ENCODE results near the gene CNPY2.

CNPY2 gene

GRCh38 chr12:56299853-56300643 is 15.7 kb downstream of the CNPY2 start, which contains the start of gene CS:
Gene CS, minus strand, starts transcription at chr12:56300330. Its CDS starts 129 bp downstream, at chr12:56300201.
- H3K4me1 ChIP-seq (ENCODE audit: control insufficient read depth in 1 of 2, insufficient read depth in 2 of 2, low read length in 2 of 2): peaks cover 4% of the 10 kb centered on the region in 2 experiments
- peak within 1 kb of the TSS; percentile 69 for H2AK5ac ChIP-seq (ENCODE audit: low read length)
- peak within 1 kb of the TSS; percentile 89 for H3K4me2 ChIP-seq (ENCODE audit: low read length)
- peak within 1 kb of the TSS; percentile 7 for H2BK5ac ChIP-seq (ENCODE audit: low read depth, low read length, poor library complexity)
- no CpG with 5 or more reads among the region's 63 CpGs for WGBS (ENCODE audit: extremely low coverage, insufficient coverage, insufficient read length)
- H4K91ac ChIP-seq (ENCODE audit: low read depth, low read length): peak within 1 kb of the TSS; percentile 83
- H3K4ac ChIP-seq (ENCODE audit: low read depth, low read length): peak within 1 kb of the TSS; percentile 71
- no peak within 1 kb of the TSS for H3K23ac ChIP-seq (ENCODE audit: low read length)
- peak within 1 kb of the TSS; percentile 88 for H2BK120ac ChIP-seq (ENCODE audit: insufficient read depth, low read length, poor library complexity)
- H3K79me2 ChIP-seq (ENCODE audit: control insufficient read depth, insufficient read depth, low read length, poor library complexity): peaks cover 9% of the 10 kb centered on the region
- peak within 1 kb of the TSS; percentile 75 for H3K14ac ChIP-seq (ENCODE audit: low read length)
- peak within 1 kb of the TSS; percentile 88 for H3K9ac ChIP-seq (ENCODE audit: low read length)
- peak within 1 kb of the TSS; percentile 67 for H2AFZ ChIP-seq (ENCODE audit: insufficient read depth, low read length, poor library complexity)
- peak; percentile 99 for DNase-seq
- peak within 1 kb of the TSS; percentile 100 for H3K4me3 ChIP-seq (ENCODE audit: low read depth, low read length)
- H3K27me3 ChIP-seq (ENCODE audit: insufficient read depth, low read length): no peaks in the 10 kb centered on the region
- H3K9me3 ChIP-seq (ENCODE audit: insufficient read depth, low read depth, low read length): no peaks in the 10 kb centered on the region
- H4K12ac ChIP-seq (ENCODE audit: low read depth, low read length): peak within 1 kb of the TSS; percentile 39
- peak within 1 kb of the TSS; percentile 80 for H4K8ac ChIP-seq (ENCODE audit: low read depth, low read length)
- H3K79me1 ChIP-seq (ENCODE audit: low read length): peaks cover 8% of the 10 kb centered on the region
- no peak within 1 kb of the TSS for H2BK12ac ChIP-seq (ENCODE audit: low read length)
- H3K27ac ChIP-seq (ENCODE audit: low read depth, low read length): peak within 1 kb of the TSS; percentile 70
- peak within 1 kb of the TSS; percentile 89 for H3K18ac ChIP-seq (ENCODE audit: low read length)
- H3K36me3 ChIP-seq (ENCODE audit: control insufficient read depth in 1 of 2, insufficient read depth in 2 of 2, low read length in 2 of 2): peaks cover 11 to 14% of the 10 kb centered on the region in 2 experiments

DNA sequence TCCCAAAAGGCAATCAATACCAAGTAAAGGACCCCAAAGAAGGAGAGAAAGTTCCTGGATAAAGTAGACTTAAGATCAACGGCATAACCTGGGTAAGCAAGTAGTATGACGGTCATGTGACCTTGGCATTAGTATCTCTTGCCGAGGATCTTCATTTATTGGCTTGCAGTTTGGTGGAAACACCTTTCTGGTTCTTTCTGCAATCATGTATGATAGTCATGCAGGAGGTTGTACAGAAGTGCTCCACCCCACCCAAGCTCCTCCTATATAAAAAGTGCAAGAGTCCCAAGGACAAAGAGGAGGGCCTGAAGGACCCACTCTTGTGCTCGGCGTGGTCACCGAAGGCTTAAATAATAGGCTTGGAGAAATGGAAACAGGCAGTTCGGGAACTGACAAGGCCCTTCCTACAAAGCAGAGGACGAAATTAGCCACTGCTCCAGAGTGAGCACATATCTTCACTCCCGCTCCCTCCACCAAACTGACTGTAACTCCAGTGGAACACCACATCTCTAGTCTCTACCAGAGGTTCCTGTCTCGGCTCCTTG is 16.4 kb downstream of the CNPY2 start:
- Histone ChIP-seq H2AK5ac (ENCODE audit: low read length) (peak overlapping the region; percentile 69), H3K23ac (ENCODE audit: low read length) (no peak overlapping the region), H3K36me3 (ENCODE audit: control insufficient read depth in 1 of 2, insufficient read depth in 2 of 2, low read length in 2 of 2) (peaks cover 10 to 14% of the 10 kb centered on the region in 2 experiments), H2BK5ac (ENCODE audit: low read depth, low read length, poor library complexity) (peak overlapping the region; percentile 5), H3K4me3 (ENCODE audit: low read depth, low read length) (peak overlapping the region; percentile 100), H3K79me1 (ENCODE audit: low read length) (peaks cover 8% of the 10 kb centered on the region), H2AFZ (ENCODE audit: insufficient read depth, low read length, poor library complexity) (peak overlapping the region; percentile 67), H3K4me2 (ENCODE audit: low read length) (peak overlapping the region; percentile 89), H3K27me3 (ENCODE audit: insufficient read depth, low read length) (no peaks in the 10 kb centered on the region), H2BK120ac (ENCODE audit: insufficient read depth, low read length, poor library complexity) (peak overlapping the region; percentile 88), H3K9ac (ENCODE audit: low read length) (peak overlapping the region; percentile 88), H3K14ac (ENCODE audit: low read length) (peak overlapping the region; percentile 75), H3K18ac (ENCODE audit: low read length) (peak overlapping the region; percentile 89), H3K4ac (ENCODE audit: low read depth, low read length) (peak overlapping the region; percentile 71), H4K91ac (ENCODE audit: low read depth, low read length) (peak overlapping the region; percentile 83), H3K4me1 (ENCODE audit: control insufficient read depth in 1 of 2, insufficient read depth in 2 of 2, low read length in 2 of 2) (peaks cover 4% of the 10 kb centered on the region in 2 experiments), H3K9me3 (ENCODE audit: insufficient read depth, low read depth, low read length) (no peaks in the 10 kb centered on the region), H4K12ac (ENCODE audit: low read depth, low read length) (peak overlapping the region; percentile 39), H4K8ac (ENCODE audit: low read depth, low read length) (peak overlapping the region; percentile 74), H2BK12ac (ENCODE audit: low read length) (no peak overlapping the region), H3K27ac (ENCODE audit: low read depth, low read length) (peak overlapping the region; percentile 70), H3K79me2 (ENCODE audit: control insufficient read depth, insufficient read depth, low read length, poor library complexity) (peaks cover 9% of the 10 kb centered on the region)
- DNase-seq: peak in 1 of 2 donors; percentile 16
- WGBS (ENCODE audit: extremely low coverage, insufficient coverage, insufficient read length): no CpG with 5 or more reads among the region's 10 CpGs

- WGBS (ENCODE audit: extremely low coverage, insufficient coverage, insufficient read length): no CpG with 5 or more reads among the region's 5 CpGs
Measured at GRCh38 chr12:56298828-56299227, 17.0 kb downstream of the CNPY2 start.

DNA sequence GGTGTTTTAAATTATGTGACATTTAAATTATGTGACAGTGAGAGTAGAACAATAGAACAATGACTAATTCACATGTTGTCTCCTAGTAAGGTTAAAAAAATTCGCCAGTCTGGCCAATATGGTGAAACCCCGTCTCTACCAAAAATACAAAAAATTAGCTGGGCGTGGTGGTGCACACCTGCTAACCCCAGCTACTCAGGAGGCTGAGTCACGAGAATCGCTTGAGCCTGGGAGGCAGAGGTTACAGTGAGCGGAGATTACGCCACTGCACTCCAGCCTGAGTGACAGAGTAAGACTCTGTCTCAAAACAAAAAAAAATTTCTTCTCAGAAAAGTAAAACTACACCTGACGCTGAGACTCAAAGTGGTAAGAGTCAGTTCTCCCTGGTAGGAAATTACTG is 18.4 kb downstream of the CNPY2 start:
- no peak overlapping the region for H3K27ac ChIP-seq (ENCODE audit: low read depth, low read length)

More at GRCh38 chr12:56298828-56299227, 17.0 kb downstream of the CNPY2 start:
- Histone ChIP-seq H3K79me2 (ENCODE audit: control insufficient read depth, insufficient read depth, low read length, poor library complexity) (peaks cover 9% of the 10 kb centered on the region), H4K91ac (ENCODE audit: low read depth, low read length) (no peak overlapping the region), H2BK12ac (ENCODE audit: low read length) (no peak overlapping the region), H2BK120ac (ENCODE audit: insufficient read depth, low read length, poor library complexity) (no peak overlapping the region), H3K14ac (ENCODE audit: low read length) (no peak overlapping the region), H3K9ac (ENCODE audit: low read length) (no peak overlapping the region), H3K4me3 (ENCODE audit: low read depth, low read length) (no peak overlapping the region), H3K79me1 (ENCODE audit: low read length) (peaks cover 8% of the 10 kb centered on the region), H3K4me2 (ENCODE audit: low read length) (peak overlapping the region; percentile 89), H2AFZ (ENCODE audit: insufficient read depth, low read length, poor library complexity) (no peak overlapping the region), H3K23ac (ENCODE audit: low read length) (no peak overlapping the region), H3K18ac (ENCODE audit: low read length) (no peak overlapping the region), H3K27me3 (ENCODE audit: insufficient read depth, low read length) (no peaks in the 10 kb centered on the region), H3K4me1 (ENCODE audit: control insufficient read depth in 1 of 2, insufficient read depth in 2 of 2, low read length in 2 of 2) (peaks cover 4% of the 10 kb centered on the region in 2 experiments), H4K8ac (ENCODE audit: low read depth, low read length) (no peak overlapping the region), H3K36me3 (ENCODE audit: control insufficient read depth in 1 of 2, insufficient read depth in 2 of 2, low read length in 2 of 2) (peaks cover 7 to 12% of the 10 kb centered on the region in 2 experiments), H2BK5ac (ENCODE audit: low read depth, low read length, poor library complexity) (no peak overlapping the region), H3K27ac (ENCODE audit: low read depth, low read length) (no peak overlapping the region), H3K9me3 (ENCODE audit: insufficient read depth, low read depth, low read length) (no peaks in the 10 kb centered on the region), H3K4ac (ENCODE audit: low read depth, low read length) (peak overlapping the region; percentile 82), H2AK5ac (ENCODE audit: low read length) (no peak overlapping the region), H4K12ac (ENCODE audit: low read depth, low read length) (no peak overlapping the region)
- no peak for DNase-seq

More for the DNA sequence above, 18.4 kb downstream of the CNPY2 start:
- peak; percentile 84 to 92 for DNase-seq
- Histone ChIP-seq H3K9ac (ENCODE audit: low read length) (no peak overlapping the region), H3K36me3 (ENCODE audit: control insufficient read depth in 1 of 2, insufficient read depth in 2 of 2, low read length in 2 of 2) (peaks cover 5 to 13% of the 10 kb centered on the region in 2 experiments), H3K79me2 (ENCODE audit: control insufficient read depth, insufficient read depth, low read length, poor library complexity) (peaks cover 9% of the 10 kb centered on the region), H3K79me1 (ENCODE audit: low read length) (peaks cover 8% of the 10 kb centered on the region), H4K91ac (ENCODE audit: low read depth, low read length) (no peak overlapping the region), H3K23ac (ENCODE audit: low read length) (no peak overlapping the region), H2AK5ac (ENCODE audit: low read length) (no peak overlapping the region), H3K4me1 (ENCODE audit: control insufficient read depth in 1 of 2, insufficient read depth in 2 of 2, low read length in 2 of 2) (peaks cover 4% of the 10 kb centered on the region in 2 experiments), H2BK12ac (ENCODE audit: low read length) (no peak overlapping the region), H2BK120ac (ENCODE audit: insufficient read depth, low read length, poor library complexity) (no peak overlapping the region), H3K18ac (ENCODE audit: low read length) (no peak overlapping the region), H2AFZ (ENCODE audit: insufficient read depth, low read length, poor library complexity) (no peak overlapping the region), H3K9me3 (ENCODE audit: insufficient read depth, low read depth, low read length) (no peaks in the 10 kb centered on the region), H4K12ac (ENCODE audit: low read depth, low read length) (no peak overlapping the region), H3K4ac (ENCODE audit: low read depth, low read length) (no peak overlapping the region), H3K27me3 (ENCODE audit: insufficient read depth, low read length) (no peaks in the 10 kb centered on the region), H2BK5ac (ENCODE audit: low read depth, low read length, poor library complexity) (no peak overlapping the region), H4K8ac (ENCODE audit: low read depth, low read length) (no peak overlapping the region), H3K4me2 (ENCODE audit: low read length) (no peak overlapping the region), H3K14ac (ENCODE audit: low read length) (no peak overlapping the region), H3K4me3 (ENCODE audit: low read depth, low read length) (no peak overlapping the region)
- WGBS (ENCODE audit: extremely low coverage, insufficient coverage, insufficient read length): no CpG with 5 or more reads among the region's 8 CpGs
